Activated CD4-positive, alpha-beta T cell treated with anti-CD3 and anti-CD28 coated beads, Interleukin-2, amount 50 U/mL, for 24 hours (primary cell): ENCODE results near the gene MCF2L.
"Not testable (repeated sequence)": the region's sequence is repeated elsewhere in the genome, so short reads cannot be mapped to it uniquely, and the experiment has no call there.

Experiments used
- DNase-seq, 2 donors: peaks; one replicate each; pipeline ENCODE4 v3.0.0-alpha.2; 2020; ENCODE audit warnings: low read depth in 1 of 2, low spot score in 1 of 2

The MCF2L gene

DNA sequence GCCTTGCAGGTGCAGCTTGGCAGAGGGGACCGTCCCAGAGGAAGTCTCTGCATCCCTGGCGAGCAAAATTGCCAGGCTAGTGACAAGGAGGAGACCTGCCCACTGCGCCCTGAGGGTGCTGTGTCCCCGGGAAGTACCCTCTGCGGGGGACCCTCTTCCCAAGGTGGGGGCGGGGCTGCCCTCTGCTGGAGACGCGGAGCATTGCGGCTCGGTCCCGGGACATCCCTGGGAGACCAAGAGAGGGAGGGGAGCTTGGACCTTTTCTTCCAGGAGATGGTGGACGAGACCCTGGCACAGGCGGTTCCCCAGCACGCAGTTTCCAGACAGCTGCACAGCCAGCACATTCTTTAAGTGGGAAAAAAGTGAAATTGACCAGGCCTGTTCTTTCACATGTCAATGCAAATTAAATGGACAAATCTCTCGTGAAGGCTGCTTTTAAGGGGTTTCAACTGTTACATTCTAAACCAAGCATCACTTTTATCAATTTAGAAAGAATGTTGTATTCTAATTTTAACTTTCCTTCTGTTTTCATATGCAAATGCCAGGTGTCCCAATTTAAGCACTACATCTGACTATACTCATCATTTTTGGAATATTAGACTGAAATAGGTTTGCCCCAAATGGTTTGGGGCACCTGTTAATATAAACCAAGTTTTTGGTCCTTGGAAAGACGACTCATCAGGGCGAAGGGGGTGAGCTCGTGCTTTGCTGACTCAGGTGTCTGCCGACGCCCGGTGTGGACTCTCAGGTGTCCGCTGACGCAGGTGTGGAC lies 60.7 kb downstream of the MCF2L start:
- DNase-seq, result peak; percentile 20 to 27

DNA sequence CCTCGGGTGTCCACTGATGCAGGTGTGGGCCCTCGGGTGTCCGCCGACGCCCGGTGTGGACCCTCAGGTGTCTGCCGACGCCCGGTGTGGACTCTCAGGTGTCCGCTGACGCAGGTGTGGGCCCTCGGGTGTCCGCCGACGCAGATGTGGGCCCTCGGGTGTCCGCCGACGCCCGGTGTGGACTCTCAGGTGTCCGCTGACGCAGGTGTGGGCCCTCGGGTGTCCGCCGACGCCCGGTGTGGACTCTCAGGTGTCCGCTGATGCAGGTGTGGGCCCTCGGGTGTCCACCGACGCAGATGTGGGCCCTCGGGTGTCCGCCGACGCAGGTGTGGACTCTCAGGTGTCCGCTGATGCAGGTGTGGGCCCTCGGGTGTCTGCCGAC lies 61.2 kb downstream of the MCF2L start:
- DNase-seq, result not testable (repeated sequence)

- DNase-seq, result no peak
Observed at GRCh38 chr13:113031465-113031864, 62.5 kb downstream of the MCF2L start.

DNA sequence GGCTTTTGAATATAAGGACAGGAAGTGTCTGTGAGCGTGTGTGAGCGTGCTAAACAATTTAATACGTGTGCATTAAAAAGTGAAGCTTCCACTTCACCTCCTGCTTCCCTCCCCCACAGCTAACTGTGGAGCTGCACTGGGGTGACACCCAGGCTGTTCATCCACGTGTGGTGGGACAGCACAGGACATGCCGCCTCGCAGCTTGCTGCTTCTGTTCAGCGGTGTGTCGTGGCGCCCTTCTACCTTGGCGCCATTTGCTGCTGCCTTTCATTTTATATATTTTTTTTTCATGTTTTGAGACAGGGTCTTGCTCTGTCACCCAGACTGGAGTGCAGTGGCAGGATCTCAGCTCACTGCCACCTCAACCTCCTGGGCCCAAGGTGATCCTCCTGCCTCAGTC lies 63.3 kb downstream of the MCF2L start:
- no peak for DNase-seq

- DNase-seq, result no peak
Observed at GRCh38 chr13:113033054-113033850, 64.2 kb downstream of the MCF2L start.

- DNase-seq, result no peak
Observed at GRCh38 chr13:113034451-113035212, 65.6 kb downstream of the MCF2L start.

DNA sequence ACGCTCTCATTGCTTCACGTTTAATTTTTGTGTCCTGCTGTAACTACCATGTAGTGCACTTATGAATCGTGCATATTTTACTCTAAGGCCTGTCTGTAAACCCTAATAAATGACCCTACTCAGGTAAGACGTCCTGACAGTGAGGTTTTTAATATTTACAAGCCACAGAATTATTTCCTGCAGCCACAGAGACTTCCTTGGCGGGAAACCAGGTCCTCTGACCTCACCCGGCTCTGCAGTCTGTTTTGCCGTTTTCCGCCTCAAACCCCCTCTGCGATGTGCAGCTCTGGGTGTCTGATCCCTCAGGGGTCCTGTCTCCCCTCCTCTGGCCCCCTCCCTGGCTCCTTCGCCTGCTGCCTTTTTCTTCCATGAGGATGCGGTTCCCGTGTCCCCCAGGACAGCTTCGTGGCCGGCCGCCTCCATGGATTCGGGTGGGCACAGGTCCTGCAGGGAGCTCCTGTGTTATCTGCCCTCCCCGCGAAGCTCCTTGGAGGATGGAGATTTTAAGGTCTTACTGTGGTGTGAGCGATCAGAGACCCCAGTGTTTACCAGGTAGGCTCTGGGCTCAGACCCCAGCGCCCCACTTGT lies 66.3 kb downstream of the MCF2L start:
- DNase-seq, result no peak

GRCh38 chr13:113036401-113036800 lies 67.4 kb downstream of the MCF2L start:
- DNase-seq, result no peak

- DNase-seq, result no peak
Observed at GRCh38 chr13:113040031-113040430, 71.0 kb downstream of the MCF2L start.

GRCh38 chr13:113040597-113041292 lies 71.7 kb downstream of the MCF2L start:
- no peak for DNase-seq

- no peak for DNase-seq
Observed at GRCh38 chr13:113041293-113041690, 72.3 kb downstream of the MCF2L start.

GRCh38 chr13:113041896-113042295 lies 72.9 kb downstream of the MCF2L start:
- DNase-seq, result no peak

DNA sequence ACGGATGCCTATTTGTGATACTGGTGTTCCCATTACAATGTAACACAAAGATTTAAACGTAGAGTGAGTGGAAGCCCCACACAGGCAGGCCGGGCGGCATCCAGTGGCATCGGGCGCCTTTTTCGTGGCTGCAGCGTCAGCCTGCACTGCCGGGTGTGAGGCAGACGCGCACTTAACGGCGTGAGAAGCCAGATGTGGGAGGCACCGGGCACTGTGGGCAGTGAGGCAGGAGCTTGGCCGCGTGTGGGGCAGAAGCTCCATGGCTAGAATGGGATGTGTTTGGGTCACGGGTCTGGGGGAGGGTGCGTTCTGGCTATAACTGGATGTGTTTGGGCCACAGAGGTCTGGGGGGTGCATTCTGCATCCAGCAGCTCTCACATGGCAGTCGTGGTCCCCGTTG lies 73.4 kb downstream of the MCF2L start:
- DNase-seq, result no peak

DNA sequence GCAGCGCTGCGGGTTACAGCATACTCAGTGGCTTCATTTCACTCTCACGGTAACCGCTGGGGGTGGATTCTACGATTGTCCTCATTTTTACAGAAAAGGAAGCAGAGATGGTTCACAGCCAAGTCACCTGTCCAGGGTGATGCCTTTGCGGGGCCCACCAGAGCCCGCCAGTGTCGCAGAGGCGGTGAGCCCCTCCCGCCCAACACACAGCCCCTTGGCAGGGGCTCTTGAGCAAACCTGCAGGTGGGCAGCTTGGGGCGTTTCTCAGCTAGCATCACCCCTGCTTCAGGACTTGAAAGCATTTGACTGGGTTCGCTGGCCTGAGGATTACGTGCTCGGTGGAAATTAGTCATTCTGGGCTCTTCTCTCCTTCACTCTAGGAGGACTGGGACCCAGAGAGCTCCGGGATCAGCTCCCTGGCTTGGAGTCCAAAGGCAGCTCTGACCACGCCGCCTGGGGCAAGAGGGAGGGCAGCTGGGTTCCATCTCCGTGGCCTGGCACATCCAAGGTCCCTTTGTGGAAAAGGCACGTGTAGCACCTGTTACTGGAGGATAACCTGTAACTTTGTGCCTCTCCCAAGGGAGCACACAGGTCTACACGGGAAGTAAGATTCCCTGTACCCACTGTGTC lies 74.1 kb downstream of the MCF2L start:
- DNase-seq, result no peak

GRCh38 chr13:113043931-113044330 lies 74.9 kb downstream of the MCF2L start:
- DNase-seq, result no peak

GRCh38 chr13:113044391-113045114 lies 75.5 kb downstream of the MCF2L start:
- no peak for DNase-seq

DNA sequence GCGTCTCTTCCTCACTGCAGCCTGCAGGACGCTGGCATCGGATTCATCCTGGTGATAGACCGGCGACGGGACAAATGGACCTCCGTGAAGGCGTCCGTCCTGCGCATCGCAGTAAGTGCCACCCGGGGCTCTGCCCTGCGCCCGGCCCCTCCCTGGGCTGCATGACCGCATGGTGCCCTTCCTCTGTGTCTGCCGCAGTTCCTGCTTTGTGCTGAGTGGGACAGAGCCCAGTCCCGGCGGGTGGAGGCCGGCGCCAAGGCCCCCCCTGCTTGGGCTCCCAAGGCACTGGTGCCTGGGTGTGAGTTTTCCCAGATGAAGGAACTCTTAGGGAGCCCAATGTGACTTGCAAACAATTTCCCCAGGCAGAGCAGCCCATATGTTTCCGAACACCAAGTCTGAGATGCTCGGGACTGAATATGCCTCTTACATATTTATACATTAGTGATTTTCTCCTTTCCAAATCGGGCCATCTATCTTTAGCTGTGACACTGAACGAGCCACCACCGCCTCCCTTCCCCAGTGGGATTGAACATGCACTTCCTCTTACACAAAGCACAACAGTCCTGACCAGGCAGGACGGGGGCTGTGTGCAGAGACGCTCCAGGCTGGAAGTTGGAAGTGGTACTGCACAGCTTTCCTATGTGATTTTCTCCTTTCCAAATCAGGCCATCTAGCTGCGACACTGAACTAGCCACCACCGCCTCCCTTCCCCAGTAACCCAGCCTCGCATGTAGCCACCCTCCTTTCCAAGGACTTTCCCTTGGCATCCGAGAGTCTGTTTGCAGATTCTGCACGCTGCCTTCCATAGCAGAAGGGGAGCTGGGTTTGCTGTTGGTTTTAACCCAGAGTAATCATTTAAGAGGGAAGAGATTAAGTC lies 76.5 kb downstream of the MCF2L start:
- DNase-seq, result no peak

DNA sequence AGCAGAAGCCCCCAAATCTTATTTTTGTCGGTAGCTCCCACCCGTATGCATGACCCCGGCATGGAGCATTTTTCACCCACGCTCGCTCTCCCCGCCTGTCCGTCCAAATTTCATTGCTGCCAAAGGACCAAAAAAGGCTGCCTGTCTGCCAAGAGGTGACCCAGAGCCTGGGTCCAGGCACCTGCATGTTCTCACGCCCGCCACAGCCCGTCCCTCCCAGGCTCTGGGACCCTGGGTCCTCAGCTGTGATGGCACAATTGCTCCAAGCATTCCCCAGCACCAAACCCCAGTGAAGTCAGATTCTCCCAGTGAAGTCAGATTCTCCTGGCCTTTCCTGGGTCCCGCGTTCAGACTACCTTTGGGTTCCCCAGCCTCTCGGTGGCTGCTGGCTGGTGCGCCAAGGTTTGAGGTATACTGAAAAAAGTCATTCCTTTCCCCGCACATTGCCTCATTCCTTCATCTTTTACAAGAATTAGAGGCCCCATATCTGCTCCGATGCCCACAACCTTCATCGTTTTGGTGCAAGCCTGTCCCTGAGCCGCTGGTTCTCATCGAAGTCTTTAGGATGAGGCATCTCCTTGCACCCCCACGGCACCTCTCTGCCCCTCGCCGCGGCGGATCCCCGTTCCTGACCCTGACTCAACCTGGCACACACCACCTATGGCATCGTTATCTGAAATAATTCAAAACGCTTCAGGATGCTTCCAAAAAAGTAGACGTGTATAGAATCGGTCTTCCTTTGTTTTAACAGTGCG lies 77.3 kb downstream of the MCF2L start:
- DNase-seq, result no peak
